GM18511 (cell line): ENCODE results near the gene WSB1.
"Not testable (repeated sequence)": the region's sequence is repeated elsewhere in the genome, so short reads cannot be mapped to it uniquely, and the experiment has no call there.

Experiments
- ATAC-seq: cut with Tn5 transposase; IDR thresholded peaks from one replicate; pipeline ENCODE4 v1.9.1; 2021; ENCODE audit warnings: mild to moderate bottlenecking, moderate library complexity; ENCODE audit not compliant: unreplicated experiment

WSB1 gene

GRCh38 chr17:27315322-27315721 lies 21.4 kb downstream of the WSB1 start:
- ATAC-seq: no peak

- ATAC-seq: no peak
Measured at GRCh38 chr17:27315796-27316465, 22.0 kb downstream of the WSB1 start.

GRCh38 chr17:27318228-27318627 lies 24.3 kb downstream of the WSB1 start:
- no peak for ATAC-seq

- no peak for ATAC-seq
Measured at GRCh38 chr17:27318633-27319032, 24.7 kb downstream of the WSB1 start.

GRCh38 chr17:27319541-27320221 lies 25.8 kb downstream of the WSB1 start:
- ATAC-seq: no peak

GRCh38 chr17:27320222-27320560 lies 26.3 kb downstream of the WSB1 start:
- no peak for ATAC-seq

- ATAC-seq: no peak
Measured at GRCh38 chr17:27321372-27321771, 27.5 kb downstream of the WSB1 start.

GRCh38 chr17:27322026-27322425 lies 28.1 kb downstream of the WSB1 start:
- ATAC-seq: no peak

GRCh38 chr17:27322690-27323508 lies 29.0 kb downstream of the WSB1 start:
- no peak for ATAC-seq

- no peak for ATAC-seq
Measured at GRCh38 chr17:27323538-27324215, 29.8 kb downstream of the WSB1 start.

- no peak for ATAC-seq
Measured at GRCh38 chr17:27324771-27325339, 30.9 kb downstream of the WSB1 start.

- ATAC-seq: no peak
Measured at GRCh38 chr17:27326051-27326450, 32.1 kb downstream of the WSB1 start.

- no peak for ATAC-seq
Measured at GRCh38 chr17:27326585-27326984, 32.7 kb downstream of the WSB1 start.

GRCh38 chr17:27327397-27327796 lies 33.5 kb downstream of the WSB1 start:
- ATAC-seq: no peak

GRCh38 chr17:27327871-27328270 lies 34.0 kb downstream of the WSB1 start:
- ATAC-seq: no peak

- not testable (repeated sequence) for ATAC-seq
Measured at GRCh38 chr17:27328686-27329085, 34.8 kb downstream of the WSB1 start.

- no peak for ATAC-seq
Measured at GRCh38 chr17:27329146-27329805, 35.4 kb downstream of the WSB1 start.

GRCh38 chr17:27332047-27332393 lies 38.1 kb downstream of the WSB1 start:
- no peak for ATAC-seq

GRCh38 chr17:27332485-27333409 lies 38.8 kb downstream of the WSB1 start:
- peak; percentile 91 for ATAC-seq
